Inflammatory macrophage (primary cell): ENCODE data around the gene PPP1R13B.
A peak's percentile ranks its signal among the peaks of the same experiment; 100 is the strongest.
"Not testable (repeated sequence)": the region's sequence is repeated elsewhere in the genome, so short reads cannot be mapped to it uniquely, and the experiment has no call there.

Experiments used
- DNase-seq, 2 donors: peaks; one replicate each; pipeline ENCODE4 v3.0.0-alpha.2; 2020 to 2022

PPP1R13B gene

GRCh38 chr14:103858063-103858781, 10.8 kb upstream of the PPP1R13B start:
- DNase-seq: no peak

GRCh38 chr14:103857256-103857655, 9.9 kb upstream of the PPP1R13B start:
- no peak for DNase-seq

- DNase-seq: no peak
Measured at GRCh38 chr14:103856607-103857006, 9.2 kb upstream of the PPP1R13B start.

GRCh38 chr14:103856105-103856504, 8.7 kb upstream of the PPP1R13B start:
- DNase-seq: no peak

GRCh38 chr14:103855734-103856095, 8.3 kb upstream of the PPP1R13B start:
- no peak for DNase-seq

GRCh38 chr14:103854822-103855733, 7.7 kb upstream of the PPP1R13B start:
- peak in 1 of 2 donors; percentile 30 for DNase-seq

- no peak for DNase-seq
Measured at GRCh38 chr14:103854017-103854808, 6.8 kb upstream of the PPP1R13B start.

GRCh38 chr14:103849151-103849886, 1.9 kb upstream of the PPP1R13B start:
- no peak for DNase-seq

GRCh38 chr14:103848175-103849077, 1.1 kb upstream of the PPP1R13B start:
- DNase-seq: no peak

- DNase-seq: peak in 1 of 2 donors; percentile 49
Measured at GRCh38 chr14:103846543-103847450, 578 bp downstream of the PPP1R13B start.

GRCh38 chr14:103846097-103846496, 1.3 kb downstream of the PPP1R13B start:
- DNase-seq: no peak

- DNase-seq: no peak
Measured at GRCh38 chr14:103845327-103845726, 2.0 kb downstream of the PPP1R13B start.

- DNase-seq: not testable (repeated sequence)
Measured at GRCh38 chr14:103841265-103841664, 6.1 kb downstream of the PPP1R13B start.

GRCh38 chr14:103840014-103840413, 7.4 kb downstream of the PPP1R13B start:
- DNase-seq: no peak

GRCh38 chr14:103839579-103839978, 7.8 kb downstream of the PPP1R13B start:
- DNase-seq: no peak

GRCh38 chr14:103838117-103838516, 9.3 kb downstream of the PPP1R13B start:
- DNase-seq: no peak

GRCh38 chr14:103836976-103837725, 10.2 kb downstream of the PPP1R13B start:
- DNase-seq: no peak

GRCh38 chr14:103834956-103835355, 12.4 kb downstream of the PPP1R13B start:
- DNase-seq: no peak

- DNase-seq: no peak
Measured at GRCh38 chr14:103833711-103834110, 13.7 kb downstream of the PPP1R13B start.
